GM18505 (cell line): ENCODE results near the gene STT3B.
"Not testable (repeated sequence)": the region's sequence is repeated elsewhere in the genome, so short reads cannot be mapped to it uniquely, and the experiment has no call there.

Experiments used
- ATAC-seq: cut with Tn5 transposase; IDR thresholded peaks from one replicate; pipeline ENCODE4 v1.9.1; 2021; ENCODE audit not compliant: unreplicated experiment
- POLR2A ChIP-seq: IDR thresholded peaks from 4 replicates; pipeline ENCODE4 v1.6.1; 2011; ENCODE audit warnings: borderline replicate concordance; ENCODE audit not compliant: insufficient read depth, insufficient read length; ENCODE audit errors: extremely low read depth

STT3B gene

GRCh38 chr3:31505371-31506048 is 27.2 kb upstream of the STT3B start:
- no peak for TF ChIP-seq POLR2A
- ATAC-seq = no peak

GRCh38 chr3:31506515-31506914 is 26.2 kb upstream of the STT3B start:
- ATAC-seq = not testable (repeated sequence)

- TF ChIP-seq POLR2A = no peak
- ATAC-seq = no peak
Measured at GRCh38 chr3:31508452-31509146, 24.1 kb upstream of the STT3B start.

GRCh38 chr3:31509147-31509728 is 23.5 kb upstream of the STT3B start:
- TF ChIP-seq POLR2A = no peak
- ATAC-seq = no peak

GRCh38 chr3:31514570-31514969 is 18.2 kb upstream of the STT3B start:
- no peak for TF ChIP-seq POLR2A
- no peak for ATAC-seq

GRCh38 chr3:31515486-31516284 is 17.0 kb upstream of the STT3B start:
- no peak for ATAC-seq
- TF ChIP-seq POLR2A = no peak

GRCh38 chr3:31516757-31517156 is 16.0 kb upstream of the STT3B start:
- no peak for TF ChIP-seq POLR2A

GRCh38 chr3:31521468-31521867 is 11.3 kb upstream of the STT3B start:
- no peak for ATAC-seq
- TF ChIP-seq POLR2A = no peak

More at GRCh38 chr3:31516757-31517156, 16.0 kb upstream of the STT3B start:
- ATAC-seq = no peak

GRCh38 chr3:31522152-31522551 is 10.6 kb upstream of the STT3B start:
- no peak for TF ChIP-seq POLR2A
- no peak for ATAC-seq

GRCh38 chr3:31523543-31523942 is 9.2 kb upstream of the STT3B start:
- no peak for TF ChIP-seq POLR2A
- ATAC-seq = no peak

GRCh38 chr3:31525532-31525931 is 7.2 kb upstream of the STT3B start:
- no peak for TF ChIP-seq POLR2A
- ATAC-seq = no peak

- no peak for TF ChIP-seq POLR2A
- no peak for ATAC-seq
Measured at GRCh38 chr3:31529421-31529820, 3.3 kb upstream of the STT3B start.
